GM12892 (cell line): ENCODE results near the gene ALDH9A1.
"Not testable (repeated sequence)": the region's sequence is repeated elsewhere in the genome, so short reads cannot be mapped to it uniquely, and the experiment has no call there.

ENCODE experiments used
- DNase-seq: peaks from one replicate; pipeline ENCODE4 v3.0.0; 2011; ENCODE audit not compliant: insufficient read length
- FAIRE-seq: peaks from 2 replicates; lab custom pipeline; 2011; peaks lifted over from hg19 to GRCh38; lab: Jason Lieb, UNC
- POLR2A ChIP-seq: IDR thresholded peaks from 2 replicates; pipeline ENCODE4 v1.6.1; 2011; ENCODE audit warnings: low read depth, low read length, control low read depth
- POLR2AphosphoS5 ChIP-seq: IDR thresholded peaks from 2 replicates; pipeline ENCODE4 v1.6.1; 2011; ENCODE audit warnings: low read depth, low read length, control low read depth
- TAF1 ChIP-seq: IDR thresholded peaks from 2 replicates; pipeline ENCODE4 v1.6.1; 2011; ENCODE audit warnings: low read depth, mild to moderate bottlenecking, control low read depth, low read length, borderline replicate concordance

Gene ALDH9A1

DNA sequence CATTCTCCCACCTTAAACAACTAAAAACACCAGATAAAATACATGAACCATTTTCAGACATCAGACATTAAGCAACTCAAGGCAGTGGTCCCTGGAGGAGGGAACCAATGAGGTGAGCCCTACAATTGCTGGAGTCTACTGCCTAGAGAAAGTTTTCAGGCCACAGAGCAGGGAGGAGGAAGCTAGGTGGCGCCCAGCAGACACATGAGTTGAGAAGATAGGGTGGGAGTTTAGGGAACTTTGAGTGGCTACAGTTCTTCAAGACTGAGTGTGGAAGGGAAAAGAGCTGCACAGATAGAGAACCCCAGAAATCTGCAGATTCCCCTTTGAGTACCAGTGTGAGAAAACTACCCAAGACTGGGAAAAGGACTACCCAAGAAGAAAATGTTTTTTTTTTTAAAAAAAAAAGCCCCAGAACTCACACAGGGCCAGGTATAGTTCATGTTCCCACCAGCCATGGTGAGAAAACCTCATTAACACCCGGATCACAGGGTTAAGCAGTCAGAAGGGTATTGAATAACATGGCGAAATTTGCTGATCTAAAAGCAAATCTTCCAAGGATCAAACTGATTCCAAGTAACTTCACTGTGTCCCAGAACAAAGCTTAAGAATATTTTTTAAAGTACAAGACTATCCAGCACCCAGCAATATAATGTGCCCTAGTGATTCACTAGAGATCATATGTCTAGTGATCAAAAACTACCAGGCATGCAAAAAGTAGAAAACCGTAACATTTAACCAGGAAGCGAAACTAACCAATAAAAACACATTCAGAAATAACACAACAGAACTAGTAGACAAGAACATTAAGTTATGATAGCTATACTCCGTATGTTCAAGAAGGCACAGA, 12.0 kb downstream of the ALDH9A1 start:
- no peak for TF ChIP-seq POLR2A
- TF ChIP-seq TAF1 = no peak
- DNase-seq = no peak
- peak; percentile 69 for FAIRE-seq

DNA sequence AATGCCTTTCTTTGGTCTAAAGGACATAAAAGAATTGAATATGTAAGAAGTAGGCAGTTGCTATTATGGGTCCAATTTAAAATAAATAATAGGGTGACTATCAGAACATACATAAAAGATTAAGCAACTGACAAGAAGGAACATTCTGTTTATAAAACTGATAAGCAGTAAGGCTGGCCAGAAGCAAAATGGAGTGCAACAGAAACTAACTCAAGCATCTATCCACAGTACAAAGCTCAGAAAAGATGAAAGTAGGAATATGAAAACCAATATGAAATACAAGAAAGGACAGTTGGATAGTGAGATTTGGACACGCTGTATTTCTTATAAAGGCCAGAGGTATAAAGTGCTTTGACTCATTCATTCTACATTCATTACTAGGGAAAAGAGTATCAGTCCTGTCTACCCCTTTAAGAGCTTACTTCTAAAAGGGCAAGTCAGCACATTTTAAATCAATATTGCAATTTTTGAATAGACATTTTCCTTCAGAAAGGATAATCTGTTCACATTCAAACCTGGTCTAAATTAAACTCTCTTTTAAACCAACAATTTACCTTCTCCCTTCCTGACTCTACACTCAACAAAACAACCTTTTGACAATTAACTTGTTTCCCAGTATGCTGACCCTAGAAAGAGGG, 14.4 kb downstream of the ALDH9A1 start:
- FAIRE-seq (no peak), DNase-seq (no peak)
- TF ChIP-seq POLR2A (no peak), POLR2AphosphoS5 (no peak), TAF1 (no peak)

GRCh38 chr1:165680773-165681172, 17.6 kb downstream of the ALDH9A1 start:
- not testable (repeated sequence) for DNase-seq, FAIRE-seq

GRCh38 chr1:165680303-165680702, 18.1 kb downstream of the ALDH9A1 start:
- TF ChIP-seq TAF1 = no peak
- no peak for TF ChIP-seq POLR2AphosphoS5
- no peak for TF ChIP-seq POLR2A

GRCh38 chr1:165679282-165680036, 18.9 kb downstream of the ALDH9A1 start:
- FAIRE-seq (no peak), DNase-seq (no peak)
- TF ChIP-seq TAF1 (no peak), POLR2A (no peak), POLR2AphosphoS5 (no peak)

More at GRCh38 chr1:165680303-165680702, 18.1 kb downstream of the ALDH9A1 start:
- DNase-seq (no peak), FAIRE-seq (no peak)

DNA sequence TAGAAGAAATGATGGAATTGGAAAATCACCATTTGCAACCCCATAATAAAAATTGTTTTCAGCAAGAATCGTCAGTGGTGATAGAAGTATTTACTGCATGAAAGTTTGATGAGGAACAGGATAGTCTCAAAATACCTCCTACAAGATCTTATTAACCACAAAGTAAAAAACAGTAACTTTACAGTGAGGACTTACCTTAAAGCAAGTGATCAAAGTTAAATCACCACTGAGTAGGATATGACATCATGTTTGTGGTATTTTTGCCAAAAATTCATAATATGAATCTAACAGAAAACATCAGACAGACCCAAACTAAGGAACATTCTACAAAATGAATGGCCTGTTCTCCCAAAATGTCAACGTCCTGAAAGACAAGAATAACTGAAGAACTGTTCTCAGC, 19.9 kb downstream of the ALDH9A1 start:
- no peak for DNase-seq
- TF ChIP-seq POLR2AphosphoS5 (no peak), TAF1 (no peak), POLR2A (no peak)
- no peak for FAIRE-seq

DNA sequence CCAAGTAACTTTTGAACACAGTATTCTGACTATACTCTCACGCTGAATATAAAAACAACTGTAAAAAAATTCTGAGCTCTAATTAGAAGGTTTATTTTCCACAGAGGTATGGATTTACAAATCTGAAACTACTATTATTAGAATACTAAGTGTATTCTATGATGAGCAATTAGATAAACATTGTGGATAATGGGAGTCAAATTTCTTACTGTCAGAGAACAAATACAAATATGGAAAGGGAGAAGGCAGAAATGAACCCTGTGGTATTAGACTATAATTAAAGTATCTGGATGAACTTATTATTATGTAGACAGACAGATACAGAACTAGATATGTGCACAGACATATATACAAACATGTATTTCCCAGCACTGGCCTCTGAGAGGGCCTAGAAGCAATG, 22.6 kb downstream of the ALDH9A1 start:
- no peak for DNase-seq
- no peak for FAIRE-seq
- no peak for TF ChIP-seq POLR2AphosphoS5
- TF ChIP-seq TAF1 = no peak
- no peak for TF ChIP-seq POLR2A

GRCh38 chr1:165674599-165674998, 23.8 kb downstream of the ALDH9A1 start:
- DNase-seq (no peak), FAIRE-seq (no peak)
- TF ChIP-seq TAF1 = no peak
- TF ChIP-seq POLR2A = no peak
- no peak for TF ChIP-seq POLR2AphosphoS5

DNA sequence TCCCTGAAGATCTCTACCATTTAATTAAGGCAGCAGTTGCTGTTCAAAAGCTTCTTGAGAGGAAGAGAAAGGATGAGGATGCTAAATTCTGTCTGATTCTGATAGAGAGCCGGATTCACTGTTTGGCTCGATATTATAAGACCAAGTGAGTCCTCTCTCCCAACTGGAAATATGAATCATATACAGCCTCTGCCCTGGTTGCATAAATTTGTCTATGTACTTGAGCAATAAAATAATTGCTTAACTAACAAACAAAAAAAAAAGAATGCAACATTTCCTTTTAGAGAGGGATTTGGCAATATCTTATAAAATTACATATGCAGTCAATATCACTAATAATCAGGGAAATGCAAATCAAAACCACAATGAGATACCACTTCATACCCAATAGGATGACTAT, 26.8 kb downstream of the ALDH9A1 start:
- FAIRE-seq (no peak), DNase-seq (no peak)
- TF ChIP-seq TAF1 (no peak), POLR2A (no peak), POLR2AphosphoS5 (no peak)

GRCh38 chr1:165668184-165668583, 30.2 kb downstream of the ALDH9A1 start:
- no peak for DNase-seq
- FAIRE-seq = no peak
- TF ChIP-seq POLR2AphosphoS5 (no peak), POLR2A (no peak), TAF1 (no peak)

DNA sequence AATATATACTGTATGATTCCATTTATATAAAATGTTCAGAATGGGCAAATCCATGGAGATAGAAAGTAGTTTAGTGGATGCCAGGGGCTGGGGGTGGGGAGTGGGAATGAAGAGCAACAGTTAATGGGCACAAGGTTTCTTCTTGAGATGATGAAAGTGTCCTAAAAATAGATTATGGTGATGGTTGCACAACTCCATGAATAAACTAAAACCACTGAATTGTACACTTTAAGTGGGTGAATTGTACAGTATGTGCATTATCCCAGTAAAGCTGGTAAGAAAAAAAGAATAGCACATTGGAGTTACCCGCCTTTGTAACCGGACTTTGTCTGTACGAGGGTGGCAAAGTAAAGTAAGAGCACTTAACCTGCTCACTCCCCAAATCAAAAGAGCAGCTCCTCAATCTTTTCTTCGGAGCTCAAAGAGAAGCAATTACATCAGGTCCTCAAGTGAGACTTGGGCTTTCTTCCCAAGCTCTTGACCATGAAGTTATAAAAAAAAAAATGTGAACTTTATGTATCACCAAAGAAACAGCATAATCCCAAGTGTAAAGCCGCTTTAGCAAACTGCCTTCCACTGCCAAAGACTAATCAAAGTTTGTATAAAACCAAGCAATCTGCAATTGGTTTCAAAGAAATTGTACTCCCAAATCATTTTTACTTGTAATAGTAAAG, 32.1 kb downstream of the ALDH9A1 start:
- TF ChIP-seq POLR2AphosphoS5 (no peak), TAF1 (no peak), POLR2A (no peak)
- no peak for DNase-seq
- no peak for FAIRE-seq
